Esophagus muscularis mucosa (tissue), 3 donors: Measurements from ENCODE around the gene DISP3.

Experiments
- POLR2A ChIP-seq: fragments of 450-650 bp; IDR thresholded peaks from one replicate; pipeline ENCODE4 v1.6.1; 2017; ENCODE audit warnings: antibody characterized with exemption, moderate library complexity, mild to moderate bottlenecking, low read depth
- POLR2AphosphoS5 ChIP-seq, 2 donors: sonication (generic); formaldehyde crosslinking; IDR thresholded peaks; one replicate each; pipeline ENCODE4 v1.6.1; 2017; ENCODE audit warnings: antibody characterized with exemption in 2 of 2
- TF ChIP-seq, protein P1 (sequence below), 3 experiments: fragments of 200-600 bp in 2 of 3; fragments of 450-650 bp in 1 of 3; sonication (generic) in 2 of 3; IDR thresholded peaks; one replicate each; pipeline ENCODE4 v1.5.1; 2017 to 2019; ENCODE audit warnings: antibody characterized with exemption in 3 of 3, mild to moderate bottlenecking in 2 of 3, moderate library complexity in 1 of 3

- TF ChIP-seq, protein P1, sequence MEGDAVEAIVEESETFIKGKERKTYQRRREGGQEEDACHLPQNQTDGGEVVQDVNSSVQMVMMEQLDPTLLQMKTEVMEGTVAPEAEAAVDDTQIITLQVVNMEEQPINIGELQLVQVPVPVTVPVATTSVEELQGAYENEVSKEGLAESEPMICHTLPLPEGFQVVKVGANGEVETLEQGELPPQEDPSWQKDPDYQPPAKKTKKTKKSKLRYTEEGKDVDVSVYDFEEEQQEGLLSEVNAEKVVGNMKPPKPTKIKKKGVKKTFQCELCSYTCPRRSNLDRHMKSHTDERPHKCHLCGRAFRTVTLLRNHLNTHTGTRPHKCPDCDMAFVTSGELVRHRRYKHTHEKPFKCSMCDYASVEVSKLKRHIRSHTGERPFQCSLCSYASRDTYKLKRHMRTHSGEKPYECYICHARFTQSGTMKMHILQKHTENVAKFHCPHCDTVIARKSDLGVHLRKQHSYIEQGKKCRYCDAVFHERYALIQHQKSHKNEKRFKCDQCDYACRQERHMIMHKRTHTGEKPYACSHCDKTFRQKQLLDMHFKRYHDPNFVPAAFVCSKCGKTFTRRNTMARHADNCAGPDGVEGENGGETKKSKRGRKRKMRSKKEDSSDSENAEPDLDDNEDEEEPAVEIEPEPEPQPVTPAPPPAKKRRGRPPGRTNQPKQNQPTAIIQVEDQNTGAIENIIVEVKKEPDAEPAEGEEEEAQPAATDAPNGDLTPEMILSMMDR (IDR thresholded peaks at IDR 0.05), result no peak
- no peak for TF ChIP-seq POLR2A
- no peak for TF ChIP-seq POLR2AphosphoS5 (IDR thresholded peaks at IDR 0.05)
Measured at GRCh38 chr1:11540773-11541160, 61.8 kb downstream of the DISP3 start.
